ENCODE data around the gene LYG2.
"Not testable (repeated sequence)": the region's sequence is repeated elsewhere in the genome, so short reads cannot be mapped to it uniquely, and the experiment has no call there.

The LYG2 gene

DNA sequence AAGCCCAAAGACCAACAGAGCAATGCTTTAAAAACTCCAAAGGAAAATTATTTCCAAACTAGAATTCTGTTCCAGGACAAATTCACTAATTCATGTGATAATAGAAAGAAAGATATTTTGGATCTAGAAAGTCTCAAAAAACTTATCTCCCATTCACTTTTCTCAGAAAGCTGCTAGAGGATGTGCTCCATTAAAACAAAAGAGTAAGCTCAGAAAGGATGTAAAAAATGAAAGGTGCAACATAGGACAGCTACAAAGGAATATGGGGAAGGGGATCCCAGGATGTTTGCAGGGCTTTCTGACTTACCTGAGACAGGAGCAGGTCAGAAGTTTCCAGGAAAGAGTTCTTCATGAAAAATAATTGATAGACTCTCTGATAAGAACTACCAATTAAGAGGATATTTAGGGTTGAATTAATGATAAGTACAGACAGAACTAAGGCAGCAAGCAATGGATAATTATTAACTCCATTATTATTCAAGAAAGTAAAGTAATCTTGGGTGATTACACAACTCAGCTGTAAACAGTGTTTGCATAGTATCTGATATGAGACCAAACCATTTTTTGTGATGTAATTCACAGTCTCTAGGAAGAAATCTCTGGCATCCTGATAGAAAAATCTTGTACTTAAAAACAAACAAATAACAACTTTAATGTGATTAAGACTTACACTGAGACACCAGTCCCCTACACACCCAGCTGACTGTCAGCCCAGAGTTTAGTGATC, 24.7 kb upstream of the LYG2 start:
- TF ChIP-seq, protein P1, sequence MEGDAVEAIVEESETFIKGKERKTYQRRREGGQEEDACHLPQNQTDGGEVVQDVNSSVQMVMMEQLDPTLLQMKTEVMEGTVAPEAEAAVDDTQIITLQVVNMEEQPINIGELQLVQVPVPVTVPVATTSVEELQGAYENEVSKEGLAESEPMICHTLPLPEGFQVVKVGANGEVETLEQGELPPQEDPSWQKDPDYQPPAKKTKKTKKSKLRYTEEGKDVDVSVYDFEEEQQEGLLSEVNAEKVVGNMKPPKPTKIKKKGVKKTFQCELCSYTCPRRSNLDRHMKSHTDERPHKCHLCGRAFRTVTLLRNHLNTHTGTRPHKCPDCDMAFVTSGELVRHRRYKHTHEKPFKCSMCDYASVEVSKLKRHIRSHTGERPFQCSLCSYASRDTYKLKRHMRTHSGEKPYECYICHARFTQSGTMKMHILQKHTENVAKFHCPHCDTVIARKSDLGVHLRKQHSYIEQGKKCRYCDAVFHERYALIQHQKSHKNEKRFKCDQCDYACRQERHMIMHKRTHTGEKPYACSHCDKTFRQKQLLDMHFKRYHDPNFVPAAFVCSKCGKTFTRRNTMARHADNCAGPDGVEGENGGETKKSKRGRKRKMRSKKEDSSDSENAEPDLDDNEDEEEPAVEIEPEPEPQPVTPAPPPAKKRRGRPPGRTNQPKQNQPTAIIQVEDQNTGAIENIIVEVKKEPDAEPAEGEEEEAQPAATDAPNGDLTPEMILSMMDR (IDR thresholded peaks at IDR 0.05; ENCODE audit: poor library complexity, severe bottlenecking) = no peak
- H3K4me3 ChIP-seq (ENCODE audit: severe bottlenecking) = no peak overlapping the region
- no peaks in the 10 kb centered on the region for H3K36me3 ChIP-seq (ENCODE audit: low read depth)
- H3K9me3 ChIP-seq (ENCODE audit: severe bottlenecking) = peaks cover 6% of the 10 kb centered on the region
- H3K4me1 ChIP-seq (ENCODE audit: insufficient read depth, poor library complexity, severe bottlenecking) = peaks cover 3% of the 10 kb centered on the region
- H3K27me3 ChIP-seq (ENCODE audit: insufficient read depth, poor library complexity, severe bottlenecking) = no peaks in the 10 kb centered on the region
- H3K27ac ChIP-seq (ENCODE audit: poor library complexity, severe bottlenecking) = no peak overlapping the region
- ATAC-seq (ENCODE audit: low read depth) (no peak), DNase-seq (ENCODE audit: low spot score) (no peak)

DNA sequence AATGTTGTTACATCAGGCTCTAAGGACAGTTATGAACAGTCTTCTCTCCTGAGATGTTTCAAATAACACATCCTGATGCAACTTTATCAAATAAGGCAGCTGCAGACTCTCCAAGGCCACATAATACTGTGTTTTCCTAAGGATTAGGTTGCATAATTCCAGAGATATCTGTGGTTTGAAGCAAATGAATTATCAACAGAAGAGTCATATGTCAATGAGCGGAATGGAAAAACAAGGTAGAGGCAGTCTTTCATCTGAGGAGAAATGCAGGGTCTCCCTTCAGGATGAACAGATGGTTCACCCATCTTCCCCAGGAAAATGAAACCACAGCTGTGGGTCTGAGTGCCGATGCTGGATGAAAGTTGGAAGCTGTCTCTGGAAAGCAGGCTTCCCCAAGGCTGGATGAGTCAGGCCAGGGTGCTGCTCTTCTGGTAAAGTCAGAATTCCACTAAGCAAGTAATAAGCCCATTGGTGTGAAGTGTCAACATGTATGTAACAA, 23.4 kb upstream of the LYG2 start:
- DNase-seq (ENCODE audit: low spot score) = no peak
- peak; percentile 94 for ATAC-seq (ENCODE audit: low read depth)
- Histone ChIP-seq H3K4me1 (ENCODE audit: insufficient read depth, poor library complexity, severe bottlenecking) (peaks cover 3% of the 10 kb centered on the region), H3K9me3 (ENCODE audit: severe bottlenecking) (peaks cover 6% of the 10 kb centered on the region), H3K27me3 (ENCODE audit: insufficient read depth, poor library complexity, severe bottlenecking) (no peaks in the 10 kb centered on the region), H3K27ac (ENCODE audit: poor library complexity, severe bottlenecking) (peak overlapping the region; percentile 22), H3K36me3 (ENCODE audit: low read depth) (no peaks in the 10 kb centered on the region), H3K4me3 (ENCODE audit: severe bottlenecking) (no peak overlapping the region)
- TF ChIP-seq, protein P1 (IDR thresholded peaks at IDR 0.05; ENCODE audit: poor library complexity, severe bottlenecking) = no peak

DNA sequence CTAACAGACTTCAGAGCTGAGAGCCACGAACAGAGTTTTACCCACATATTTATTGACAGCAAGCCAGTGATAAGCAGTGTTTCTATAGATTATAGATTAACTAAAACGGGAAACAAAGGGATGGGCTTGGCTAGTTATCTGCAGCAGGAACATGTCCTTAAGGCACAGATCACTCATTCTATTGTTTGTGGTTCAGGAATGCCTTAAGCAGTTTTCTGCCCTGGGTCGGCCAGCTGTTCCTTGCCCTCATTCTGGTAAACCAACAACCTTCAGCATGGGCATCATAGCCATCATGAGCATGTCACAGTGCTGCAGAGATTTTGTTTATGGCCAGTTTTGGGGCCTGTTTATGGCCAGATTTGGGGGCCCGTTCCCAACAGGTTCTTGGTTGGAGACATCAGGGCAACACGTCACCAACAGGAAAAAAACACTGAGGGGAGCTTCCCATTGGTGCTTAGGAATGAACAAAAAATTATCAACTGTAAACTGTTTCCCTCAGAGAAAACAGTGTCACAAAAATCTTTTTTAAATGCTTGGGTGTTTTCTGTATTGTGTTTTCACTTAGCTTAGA, 22.8 kb upstream of the LYG2 start:
- H3K27me3 ChIP-seq (ENCODE audit: insufficient read depth, poor library complexity, severe bottlenecking); DNase-seq (ENCODE audit: low spot score); H3K4me1 ChIP-seq (ENCODE audit: insufficient read depth, poor library complexity, severe bottlenecking); H3K4me3 ChIP-seq (ENCODE audit: severe bottlenecking); ATAC-seq (ENCODE audit: low read depth); H3K36me3 ChIP-seq (ENCODE audit: low read depth); H3K9me3 ChIP-seq (ENCODE audit: severe bottlenecking): not testable (repeated sequence)
- peak overlapping the region; percentile 22 for H3K27ac ChIP-seq (ENCODE audit: poor library complexity, severe bottlenecking)

DNA sequence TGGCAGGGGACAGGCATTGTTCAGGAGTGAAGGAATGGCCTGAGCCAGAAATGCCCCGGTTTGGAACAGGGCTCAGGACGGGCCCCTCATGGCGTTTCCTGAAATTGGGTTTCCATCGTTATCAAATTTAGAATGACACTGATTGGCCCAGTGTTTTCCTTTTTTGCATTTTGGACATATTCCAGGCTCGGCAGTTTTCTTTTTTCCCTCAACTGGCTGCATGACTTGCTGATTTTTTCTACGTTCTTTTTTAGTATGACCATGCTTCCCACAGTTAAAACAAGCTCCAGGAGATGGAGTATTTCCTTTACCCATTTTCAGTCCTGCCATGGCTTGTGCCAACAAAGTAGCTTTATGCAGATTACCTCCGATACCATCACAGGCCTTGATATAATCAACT, 20.4 kb upstream of the LYG2 start:
- DNase-seq (ENCODE audit: low spot score) (no peak), ATAC-seq (ENCODE audit: low read depth) (no peak)
- Histone ChIP-seq H3K27ac (ENCODE audit: poor library complexity, severe bottlenecking) (no peak overlapping the region), H3K36me3 (ENCODE audit: low read depth) (no peaks in the 10 kb centered on the region), H3K9me3 (ENCODE audit: severe bottlenecking) (peaks cover 9% of the 10 kb centered on the region), H3K4me3 (ENCODE audit: severe bottlenecking) (no peak overlapping the region), H3K27me3 (ENCODE audit: insufficient read depth, poor library complexity, severe bottlenecking) (no peaks in the 10 kb centered on the region), H3K4me1 (ENCODE audit: insufficient read depth, poor library complexity, severe bottlenecking) (peaks cover 3% of the 10 kb centered on the region)
- TF ChIP-seq, protein P1 (IDR thresholded peaks at IDR 0.05; ENCODE audit: poor library complexity, severe bottlenecking) = no peak

DNA sequence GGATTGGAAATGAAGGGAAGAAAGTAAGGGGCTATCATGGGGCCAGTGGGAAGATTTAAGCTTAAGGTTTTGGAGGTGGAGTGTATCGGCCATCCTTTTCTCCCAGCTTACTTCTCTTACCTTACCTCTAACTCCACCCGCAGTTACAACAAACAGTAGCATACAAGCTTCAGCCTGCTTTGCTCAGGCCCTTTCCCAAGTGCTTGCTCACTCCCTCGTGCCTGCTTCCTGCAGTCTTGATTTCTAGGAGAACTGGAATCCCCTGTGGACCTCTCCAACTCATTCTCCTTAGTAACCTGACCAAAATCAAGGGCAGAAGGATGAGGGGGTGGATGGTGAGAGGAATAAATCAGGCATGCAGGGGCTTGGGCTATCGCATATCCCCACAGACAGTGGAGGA, 5.8 kb upstream of the LYG2 start:
- TF ChIP-seq, protein P1 (IDR thresholded peaks at IDR 0.05; ENCODE audit: poor library complexity, severe bottlenecking) = no peak
- no peaks in the 10 kb centered on the region for H3K9me3 ChIP-seq (ENCODE audit: severe bottlenecking)
- no peak for DNase-seq (ENCODE audit: low spot score)
- H3K4me3 ChIP-seq (ENCODE audit: severe bottlenecking) = no peak overlapping the region
- no peak overlapping the region for H3K27ac ChIP-seq (ENCODE audit: poor library complexity, severe bottlenecking)
- H3K4me1 ChIP-seq (ENCODE audit: insufficient read depth, poor library complexity, severe bottlenecking) = no peaks in the 10 kb centered on the region
- no peak for ATAC-seq (ENCODE audit: low read depth)
- no peaks in the 10 kb centered on the region for H3K36me3 ChIP-seq (ENCODE audit: low read depth)
- H3K27me3 ChIP-seq (ENCODE audit: insufficient read depth, poor library complexity, severe bottlenecking) = no peaks in the 10 kb centered on the region

Measured in RWPE2 (cell line).